ENCODE results near the gene ZFYVE21.

The ZFYVE21 gene

GRCh38 chr14:103683139-103683538, 32.5 kb upstream of the ZFYVE21 start:
- no peak overlapping the region for H3K4me2 ChIP-seq (ENCODE audit: insufficient read depth, low read length)
- H2AFZ ChIP-seq (ENCODE audit: low read depth, low read length) = no peak overlapping the region
- H3K79me2 ChIP-seq (ENCODE audit: insufficient read depth, low read length) = no peaks in the 10 kb centered on the region
- peaks cover 93% of the 10 kb centered on the region for H3K36me3 ChIP-seq (ENCODE audit: insufficient read depth, low read length)
- DNase-seq (no peak), ATAC-seq (ENCODE audit: insufficient read depth, low read depth) (no peak)
- H3K27me3 ChIP-seq (ENCODE audit: insufficient read depth, low read length, poor library complexity) = no peaks in the 10 kb centered on the region
- no peaks in the 10 kb centered on the region for H3K4me1 ChIP-seq (ENCODE audit: insufficient read depth, low read length)
- H4K20me1 ChIP-seq (ENCODE audit: insufficient read depth, low read length) = peaks cover 6% of the 10 kb centered on the region; the same call in 1 of the 2 replicates
- H3K9ac ChIP-seq (ENCODE audit: low read depth, low read length) = no peak overlapping the region
- no peaks in the 10 kb centered on the region for H3K9me3 ChIP-seq (ENCODE audit: insufficient read depth, low read length, severe bottlenecking)
- no peak overlapping the region for H3K27ac ChIP-seq (ENCODE audit: low read length)
- TF ChIP-seq EZH2 (IDR thresholded peaks at IDR 0.05; ENCODE audit: borderline replicate concordance, low read depth, low read length, severe bottlenecking) (no peak), CTCF (IDR thresholded peaks at IDR 0.05; ENCODE audit: borderline replicate concordance, extremely low read depth, low read length, poor library complexity, severe bottlenecking) (no peak)
- no peak overlapping the region for H3K4me3 ChIP-seq (ENCODE audit: low read depth in 1 of 2, low read length in 2 of 2)

GRCh38 chr14:103684471-103684870, 31.1 kb upstream of the ZFYVE21 start:
- Histone ChIP-seq H3K27me3 (ENCODE audit: insufficient read depth, low read length, poor library complexity) (no peaks in the 10 kb centered on the region), H2AFZ (ENCODE audit: low read depth, low read length) (no peak overlapping the region), H3K79me2 (ENCODE audit: insufficient read depth, low read length) (peaks cover 2% of the 10 kb centered on the region; the same call in 1 of the 2 replicates), H3K36me3 (ENCODE audit: insufficient read depth, low read length) (peaks cover 93% of the 10 kb centered on the region), H3K9me3 (ENCODE audit: insufficient read depth, low read length, severe bottlenecking) (no peaks in the 10 kb centered on the region), H3K27ac (ENCODE audit: low read length) (no peak overlapping the region), H3K4me2 (ENCODE audit: insufficient read depth, low read length) (no peak overlapping the region), H3K9ac (ENCODE audit: low read depth, low read length) (no peak overlapping the region), H3K4me3 (ENCODE audit: low read depth in 1 of 2, low read length in 2 of 2) (no peak overlapping the region), H3K4me1 (ENCODE audit: insufficient read depth, low read length) (no peaks in the 10 kb centered on the region), H4K20me1 (ENCODE audit: insufficient read depth, low read length) (peaks cover 6% of the 10 kb centered on the region; the same call in 1 of the 2 replicates)
- TF ChIP-seq EZH2 (IDR thresholded peaks at IDR 0.05; ENCODE audit: borderline replicate concordance, low read depth, low read length, severe bottlenecking) (no peak), CTCF (IDR thresholded peaks at IDR 0.05; ENCODE audit: borderline replicate concordance, extremely low read depth, low read length, poor library complexity, severe bottlenecking) (no peak)
- DNase-seq (no peak), ATAC-seq (ENCODE audit: insufficient read depth, low read depth) (no peak)

- Histone ChIP-seq H4K20me1 (ENCODE audit: insufficient read depth, low read length) (peaks cover 6% of the 10 kb centered on the region; the same call in 1 of the 2 replicates), H3K9me3 (ENCODE audit: insufficient read depth, low read length, severe bottlenecking) (no peaks in the 10 kb centered on the region), H3K27me3 (ENCODE audit: insufficient read depth, low read length, poor library complexity) (no peaks in the 10 kb centered on the region), H3K4me3 (ENCODE audit: low read depth in 1 of 2, low read length in 2 of 2) (no peak overlapping the region), H3K27ac (ENCODE audit: low read length) (no peak overlapping the region), H3K4me1 (ENCODE audit: insufficient read depth, low read length) (no peaks in the 10 kb centered on the region), H3K4me2 (ENCODE audit: insufficient read depth, low read length) (no peak overlapping the region), H3K36me3 (ENCODE audit: insufficient read depth, low read length) (peaks cover 91% of the 10 kb centered on the region), H3K79me2 (ENCODE audit: insufficient read depth, low read length) (peaks cover 2% of the 10 kb centered on the region; the same call in 1 of the 2 replicates), H3K9ac (ENCODE audit: low read depth, low read length) (no peak overlapping the region), H2AFZ (ENCODE audit: low read depth, low read length) (no peak overlapping the region)
- TF ChIP-seq CTCF (IDR thresholded peaks at IDR 0.05; ENCODE audit: borderline replicate concordance, extremely low read depth, low read length, poor library complexity, severe bottlenecking) (no peak), EZH2 (IDR thresholded peaks at IDR 0.05; ENCODE audit: borderline replicate concordance, low read depth, low read length, severe bottlenecking) (no peak)
- ATAC-seq (ENCODE audit: insufficient read depth, low read depth) (no peak), DNase-seq (no peak)
Measured at GRCh38 chr14:103684871-103685270, 30.7 kb upstream of the ZFYVE21 start.
